KBM-7 (cell line): ENCODE measurements around the gene PCOLCE2.
"Not testable (repeated sequence)": the region's sequence is repeated elsewhere in the genome, so short reads cannot be mapped to it uniquely, and the experiment has no call there.

Source experiments
- DNase-seq: peaks from one replicate; pipeline ENCODE4 v3.0.0-alpha.2; 2015
- in situ Hi-C: fragments of 300-500 bp; cut with MboI; formaldehyde crosslinking; loops from 2 replicates; pipeline ENCODE4 v1.14.3; 2020; ENCODE audit warnings: low sequenced_read_pairs, low pct_unique_long_range_greater_than_20kb, mixed read lengths

Gene PCOLCE2

DNA sequence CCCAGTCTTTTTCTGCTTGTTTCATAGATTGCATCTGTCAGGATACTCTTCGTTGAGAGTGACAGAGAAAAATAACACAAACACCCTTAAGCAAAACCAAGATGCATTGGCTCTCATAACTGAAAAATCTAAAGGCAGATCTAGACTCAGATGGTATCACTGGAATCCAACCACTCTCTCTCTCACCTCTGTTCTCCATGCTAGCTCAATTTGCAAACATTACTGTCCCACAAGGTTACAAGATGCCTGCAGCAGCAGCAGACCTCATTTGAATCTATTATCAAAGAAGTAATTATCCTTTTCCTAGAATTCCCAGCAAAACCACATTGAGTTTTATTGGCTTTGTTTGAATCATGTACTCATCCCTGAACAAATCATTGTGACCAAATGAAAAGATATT, 19.1 kb upstream of the PCOLCE2 start:
- in situ Hi-C loops = loop anchor here (25.0 kb wide), 1 partner anchor 321 kb away; the partner anchor contains the start of genes ATR and PLS1
- no peak for DNase-seq

DNA sequence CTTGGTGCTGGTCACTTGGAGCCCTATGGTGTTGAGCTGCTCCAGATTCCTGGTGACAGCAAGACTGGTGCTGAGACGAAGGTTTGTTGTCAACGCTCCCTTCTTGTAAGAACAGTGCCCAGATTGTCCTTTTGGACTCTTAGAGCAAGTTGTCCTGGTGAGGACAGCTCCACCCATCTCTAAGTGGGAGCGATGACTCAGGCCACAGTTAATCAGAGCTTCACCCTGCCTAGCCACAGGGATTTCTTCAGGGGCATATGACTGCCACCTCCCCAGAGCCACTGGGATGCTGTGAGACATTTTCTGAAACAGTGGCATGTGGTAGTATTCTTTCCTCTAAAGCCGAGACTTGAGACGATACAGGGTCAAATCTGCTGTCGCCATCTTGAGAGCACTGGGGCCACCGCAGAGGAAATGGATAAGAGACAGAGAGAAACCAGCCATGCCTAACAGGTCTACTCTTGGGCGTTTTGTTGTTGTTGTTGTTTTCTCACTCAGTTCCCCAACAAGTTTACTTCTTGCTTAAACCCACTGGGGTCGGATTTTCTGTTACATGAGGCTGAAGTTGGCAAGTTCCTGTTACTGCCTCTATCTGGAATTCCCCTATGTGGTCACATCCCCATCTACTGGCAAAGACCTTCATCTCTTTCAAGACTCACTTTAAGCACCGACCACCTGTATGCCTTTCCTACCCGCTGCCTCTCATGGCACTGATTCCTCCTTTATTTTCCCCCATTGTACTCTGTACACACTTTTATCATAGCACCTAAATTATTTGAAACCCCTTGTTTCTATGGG, 16.0 kb upstream of the PCOLCE2 start:
- peak; percentile 70 for DNase-seq
- in situ Hi-C loops = loop anchor here (25.0 kb wide), 1 partner anchor 318 kb away; the partner anchor contains the start of genes ATR and PLS1

DNA sequence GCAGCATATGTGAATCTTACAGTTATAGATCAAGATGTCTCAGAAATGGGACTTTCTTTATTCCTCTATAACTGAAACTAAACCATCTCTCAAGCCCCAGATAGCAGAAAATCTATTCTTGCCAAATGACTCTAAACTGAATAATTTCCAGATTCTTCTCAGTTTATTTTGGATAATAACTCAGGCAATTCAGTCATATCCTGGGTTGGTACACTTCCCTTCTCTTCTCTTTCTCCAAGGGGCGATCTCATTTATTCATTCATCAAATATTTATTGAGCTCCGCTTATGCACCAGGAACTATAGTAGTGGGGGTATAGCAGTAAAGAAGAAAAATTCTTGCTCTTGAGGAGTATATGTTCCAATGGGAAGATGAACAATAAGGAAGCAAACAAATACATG, 13.5 kb upstream of the PCOLCE2 start:
- no peak for DNase-seq
- in situ Hi-C loops = loop anchor here (25.0 kb wide), 1 partner anchor 315 kb away; the partner anchor contains the start of genes ATR and PLS1

DNA sequence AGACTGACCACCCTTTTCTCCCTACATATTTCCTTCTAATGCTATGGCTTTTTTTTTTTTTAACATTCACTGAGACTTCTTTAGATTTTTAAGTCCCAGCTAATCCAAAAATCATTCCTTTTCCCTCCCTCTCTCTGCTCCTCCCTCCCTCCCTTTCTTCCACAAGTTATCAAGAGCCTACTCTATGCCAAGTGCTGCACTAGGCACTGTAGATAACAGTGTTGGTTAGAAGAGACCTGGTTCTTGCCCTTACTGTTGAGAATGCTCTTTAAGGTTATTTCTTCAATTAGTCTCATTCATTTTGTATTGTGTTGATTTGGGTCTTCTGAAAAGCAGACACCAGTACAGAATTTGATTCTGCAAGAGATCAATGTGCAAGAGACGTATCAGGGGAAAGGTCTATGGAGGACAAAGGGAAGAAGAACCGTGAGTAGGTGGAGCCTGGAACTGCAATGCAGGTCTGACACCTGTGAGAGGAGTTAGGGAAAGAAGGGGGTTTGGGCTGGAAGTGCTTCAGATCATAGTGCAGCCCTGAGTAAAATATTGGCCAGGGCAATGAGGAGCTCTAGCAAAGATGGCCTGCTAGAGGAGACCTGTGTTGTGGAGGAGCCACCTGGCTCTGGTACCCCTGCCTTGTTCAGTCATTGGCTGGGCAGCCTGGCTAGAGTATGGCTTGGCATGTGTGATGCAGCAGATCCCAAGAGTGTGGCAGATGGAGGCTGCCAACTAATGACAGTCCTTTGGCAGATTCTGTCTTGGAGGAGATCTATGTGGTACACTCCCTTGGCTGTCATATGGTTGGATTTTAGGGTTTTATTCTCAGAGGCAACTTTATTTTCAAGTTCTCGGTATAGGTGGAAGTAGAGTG, 9.7 kb upstream of the PCOLCE2 start:
- in situ Hi-C loops = no loop called here
- no peak for DNase-seq

DNA sequence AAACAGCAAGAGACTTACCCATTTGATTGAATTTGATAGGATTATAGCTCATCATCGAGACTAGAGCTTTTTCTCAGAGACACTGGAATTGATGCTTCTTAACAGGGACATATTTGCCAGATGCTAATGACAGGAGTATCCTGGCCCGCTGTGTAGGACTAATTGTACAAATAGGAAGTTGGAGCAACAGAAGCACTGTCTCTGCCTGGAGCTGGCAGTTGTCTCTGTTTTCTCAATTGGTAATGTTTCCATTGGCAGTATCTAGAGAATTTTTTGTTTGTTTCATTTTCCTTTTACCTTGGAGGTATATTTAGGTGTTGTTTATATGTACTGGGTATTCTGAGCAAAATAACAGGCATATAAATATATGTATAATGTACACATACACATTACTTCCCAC, 8.9 kb upstream of the PCOLCE2 start:
- in situ Hi-C loops = no loop called here
- DNase-seq = no peak

DNA sequence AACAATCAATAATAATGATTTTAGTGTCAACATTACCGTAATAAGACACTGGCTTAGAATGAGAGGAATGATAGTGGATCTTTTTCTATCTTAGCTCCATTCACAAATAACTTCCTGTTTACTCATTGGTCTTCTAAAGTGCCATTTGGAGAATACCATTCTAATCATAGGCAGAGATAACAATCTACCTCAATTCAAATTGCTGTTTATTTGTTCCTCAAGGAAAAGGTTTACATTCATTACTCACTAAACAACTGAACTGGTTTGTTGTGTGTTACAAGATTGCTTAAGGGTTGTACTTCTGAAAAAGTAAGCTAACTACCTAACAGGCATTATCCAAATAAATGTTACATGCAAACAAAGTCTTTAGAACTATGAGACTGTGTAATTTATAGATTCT, 8.1 kb upstream of the PCOLCE2 start:
- in situ Hi-C loops = no loop called here
- DNase-seq = no peak

DNA sequence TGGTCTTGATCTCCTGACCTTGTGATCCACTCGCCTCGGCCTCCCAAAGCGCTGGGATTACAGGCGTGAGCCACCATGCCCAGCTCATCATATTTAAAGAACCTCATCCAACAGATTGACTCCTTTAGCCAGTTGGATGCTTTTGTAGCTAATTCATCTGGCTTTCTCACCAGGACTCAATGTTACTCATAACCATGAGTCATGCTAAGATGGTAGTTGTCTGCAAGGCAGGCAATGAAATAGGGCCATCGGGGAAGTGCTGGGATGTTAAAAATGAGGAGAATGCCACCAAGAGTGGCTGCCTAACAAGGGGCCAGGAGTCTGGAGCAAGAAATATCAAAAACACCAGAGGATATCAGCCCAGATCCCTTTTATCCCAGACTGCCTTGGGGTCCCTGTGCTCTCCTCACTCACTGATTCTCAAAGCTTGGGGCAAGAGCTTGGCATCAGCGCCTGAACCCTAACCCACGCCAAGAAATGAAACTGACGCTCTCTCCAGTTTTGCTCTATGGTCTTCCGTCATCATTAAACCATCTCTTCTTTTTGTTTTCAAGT, 7.4 kb upstream of the PCOLCE2 start:
- no peak for DNase-seq
- in situ Hi-C loops = no loop called here

DNA sequence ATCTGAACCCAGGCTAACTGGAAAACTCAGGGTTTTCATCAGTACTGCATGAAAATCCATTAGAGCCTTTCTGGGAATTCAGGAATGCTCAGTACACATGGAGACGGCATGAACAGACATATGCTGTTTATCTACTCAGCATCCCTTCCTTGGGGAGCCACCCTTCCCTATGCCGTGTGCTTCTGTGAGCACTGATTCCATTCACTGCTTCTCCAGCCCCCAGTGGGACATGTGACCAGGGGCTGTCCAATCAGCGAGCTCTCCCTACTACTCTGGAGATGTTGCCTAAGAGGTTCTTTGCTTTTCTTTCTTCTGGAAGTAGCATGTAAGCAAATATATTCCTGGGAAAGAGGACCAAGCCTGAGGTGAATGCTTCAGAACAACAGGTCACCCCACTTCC, 5.6 kb upstream of the PCOLCE2 start:
- in situ Hi-C loops = no loop called here
- no peak for DNase-seq

DNA sequence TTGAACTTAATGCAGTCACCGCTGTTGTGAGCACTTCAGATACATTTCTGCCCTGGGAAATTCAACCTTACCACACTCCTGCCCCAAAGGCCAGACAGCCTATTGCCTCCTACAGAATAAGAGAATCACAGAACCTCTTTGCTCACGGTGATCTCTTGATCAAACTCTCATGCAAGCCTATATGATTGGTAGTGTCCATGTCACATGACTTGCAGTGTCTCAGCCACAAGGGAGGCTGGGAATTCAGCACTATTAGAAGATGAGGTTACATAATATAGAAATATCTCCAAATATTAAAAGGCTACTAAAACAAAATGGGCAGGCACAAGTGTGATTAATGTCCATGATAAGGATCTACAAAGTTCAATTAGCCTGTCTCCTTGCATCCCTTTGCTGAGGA, 3.8 kb upstream of the PCOLCE2 start:
- in situ Hi-C loops = no loop called here
- no peak for DNase-seq

DNA sequence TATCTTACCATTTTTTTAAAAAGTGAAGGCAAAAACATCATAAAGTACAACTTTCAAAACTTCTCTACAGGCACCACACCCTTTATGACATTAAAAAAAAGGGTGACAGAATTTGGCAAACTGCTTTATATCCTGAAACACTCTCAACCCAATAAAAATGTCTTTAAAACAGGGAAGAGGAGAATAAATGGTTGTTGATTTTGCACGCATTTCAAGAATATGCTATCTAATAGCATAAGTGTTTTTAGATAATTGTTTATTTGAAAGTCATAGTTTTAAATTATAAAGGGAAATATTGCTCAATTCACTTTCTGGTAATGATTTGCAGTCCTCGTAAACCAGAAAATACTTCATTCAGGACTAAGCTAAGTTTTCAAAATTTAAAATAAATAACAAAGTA, 1.7 kb upstream of the PCOLCE2 start:
- in situ Hi-C loops = no loop called here

DNA sequence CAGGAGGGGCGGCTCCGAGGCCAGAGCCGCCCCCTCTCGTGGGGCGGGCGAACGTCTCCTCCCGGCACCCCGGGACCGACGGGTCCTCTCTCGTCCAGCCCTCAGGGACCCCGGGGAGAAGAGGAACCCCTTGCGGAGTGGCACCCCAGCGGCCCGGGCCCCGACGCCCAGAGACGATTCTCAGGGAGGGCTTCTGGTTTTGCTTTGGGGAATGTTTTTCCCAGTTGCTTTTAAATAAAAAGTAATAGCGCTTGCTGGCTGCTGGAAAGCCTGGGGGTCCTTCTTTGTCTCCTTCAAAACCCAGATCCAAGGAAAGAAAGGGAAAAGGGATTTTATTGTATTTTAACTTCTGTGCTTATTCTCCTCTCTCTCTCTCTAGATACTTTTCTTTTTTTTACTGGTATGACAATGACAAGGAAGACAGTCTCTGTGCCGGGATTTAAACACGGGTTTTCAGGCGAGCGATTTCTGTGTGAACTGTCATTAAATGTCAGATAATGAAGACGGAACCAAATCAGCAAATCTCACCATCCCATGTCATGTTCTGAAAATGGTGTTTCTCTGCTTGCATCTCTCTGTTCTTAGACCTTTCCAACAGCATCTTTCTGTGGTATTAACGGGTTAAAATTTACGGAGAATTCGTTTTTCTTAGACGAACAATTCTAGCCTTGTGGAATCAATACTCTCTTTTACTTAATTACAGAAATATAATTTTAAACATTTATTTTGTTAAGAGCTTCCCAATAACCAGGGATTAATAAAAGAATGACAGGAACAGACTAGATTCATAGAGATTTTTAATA, 530 bp upstream of the PCOLCE2 start:
- in situ Hi-C loops = no loop called here
- no peak for DNase-seq

More for the DNA sequence above, 1.7 kb upstream of the PCOLCE2 start:
- DNase-seq = no peak

DNA sequence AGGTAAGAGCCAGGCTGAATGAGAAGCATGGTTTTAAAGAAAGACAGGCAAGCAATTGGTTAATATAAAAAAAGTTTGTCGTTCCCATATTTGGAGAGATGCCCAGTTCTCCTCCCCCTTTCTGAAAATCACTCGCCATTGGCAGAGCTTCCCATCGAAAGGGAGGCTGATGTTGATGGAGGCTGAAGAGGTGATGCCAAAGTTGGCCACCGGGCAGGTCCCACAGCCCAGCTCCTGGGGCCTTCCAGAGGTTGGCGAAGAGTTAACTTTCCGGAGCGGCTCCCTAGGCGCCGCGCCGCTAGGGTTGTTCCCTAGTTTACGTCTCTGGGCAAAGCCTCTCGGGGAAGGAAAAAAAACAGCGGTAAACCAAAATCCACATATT, 793 bp downstream of the PCOLCE2 start:
- in situ Hi-C loops = no loop called here
- DNase-seq = peak; percentile 82

DNA sequence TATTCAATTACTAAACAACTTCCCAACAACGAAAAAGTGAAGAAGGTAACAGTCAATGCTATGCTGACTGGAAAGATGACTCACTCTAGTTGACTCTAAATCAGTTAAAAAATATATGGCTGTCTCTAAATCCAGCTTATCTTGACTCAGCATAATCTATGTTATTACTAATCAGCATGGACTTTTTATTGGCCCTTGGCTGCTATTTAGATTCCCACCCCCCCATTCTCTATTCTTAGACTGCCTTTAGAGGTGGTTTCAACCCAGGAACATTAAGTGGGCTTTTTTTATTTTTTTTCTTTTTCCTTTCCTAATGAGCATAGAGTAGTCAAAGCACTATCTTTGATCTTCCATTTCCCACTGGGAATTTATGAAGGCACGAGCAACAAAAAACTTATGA, 1.9 kb downstream of the PCOLCE2 start:
- in situ Hi-C loops = no loop called here
- no peak for DNase-seq

DNA sequence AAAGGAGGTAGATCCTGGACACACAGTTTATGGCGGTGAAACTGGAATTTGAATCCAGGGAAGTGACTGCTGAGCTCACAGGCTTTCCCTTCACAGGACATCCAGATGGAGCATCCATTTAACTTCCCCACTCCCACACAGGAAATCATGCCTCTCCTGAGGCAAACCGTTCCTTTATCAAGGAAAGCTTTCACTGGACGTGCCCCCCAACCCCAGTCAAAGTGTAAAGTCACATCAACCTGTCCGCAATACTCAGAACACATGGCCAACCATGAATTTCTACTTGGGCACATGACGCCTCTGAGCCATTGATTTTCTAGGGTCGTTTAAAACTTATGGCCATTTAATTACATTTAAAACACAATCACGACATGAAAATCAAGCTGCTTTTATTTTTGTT, 2.9 kb downstream of the PCOLCE2 start:
- no peak for DNase-seq
- in situ Hi-C loops = no loop called here

DNA sequence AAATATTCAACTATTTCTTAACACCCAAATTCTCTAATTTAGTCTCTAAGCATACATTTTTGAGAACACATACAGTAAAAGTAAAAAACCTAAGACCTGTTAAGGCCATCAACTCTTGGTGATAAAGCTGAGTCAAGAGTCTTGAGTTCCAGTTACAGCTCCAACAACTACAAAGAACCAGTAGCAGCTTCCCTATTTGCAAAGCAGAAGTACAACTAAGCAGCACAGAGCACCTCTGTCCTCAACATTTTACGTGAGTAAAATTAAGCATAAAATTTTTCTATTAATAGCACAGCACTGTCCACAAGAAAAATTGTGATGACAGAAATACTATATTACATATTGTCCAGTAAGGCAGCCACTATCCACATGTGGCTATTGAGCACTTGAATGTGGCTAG, 4.4 kb downstream of the PCOLCE2 start:
- in situ Hi-C loops = no loop called here
- DNase-seq = no peak

DNA sequence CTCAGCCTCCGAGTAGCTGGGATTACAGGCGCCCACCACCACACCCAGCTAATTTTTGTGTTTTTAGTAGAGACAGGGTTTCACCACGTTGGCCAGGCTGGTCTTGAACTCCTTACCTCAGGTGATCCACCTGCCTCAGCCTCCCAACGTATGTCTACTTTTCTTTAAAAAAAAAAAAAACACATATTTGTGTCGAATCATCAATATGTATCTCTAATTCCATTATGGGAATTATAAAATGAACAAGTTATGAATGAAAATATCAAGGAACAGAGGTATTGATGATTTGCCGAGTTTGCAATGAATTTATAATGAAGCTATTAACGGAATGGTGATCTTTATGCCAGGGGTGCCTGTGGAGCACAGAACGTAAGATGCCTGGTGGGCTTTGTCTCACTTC, 5.3 kb downstream of the PCOLCE2 start:
- in situ Hi-C loops, DNase-seq: not testable (repeated sequence)

DNA sequence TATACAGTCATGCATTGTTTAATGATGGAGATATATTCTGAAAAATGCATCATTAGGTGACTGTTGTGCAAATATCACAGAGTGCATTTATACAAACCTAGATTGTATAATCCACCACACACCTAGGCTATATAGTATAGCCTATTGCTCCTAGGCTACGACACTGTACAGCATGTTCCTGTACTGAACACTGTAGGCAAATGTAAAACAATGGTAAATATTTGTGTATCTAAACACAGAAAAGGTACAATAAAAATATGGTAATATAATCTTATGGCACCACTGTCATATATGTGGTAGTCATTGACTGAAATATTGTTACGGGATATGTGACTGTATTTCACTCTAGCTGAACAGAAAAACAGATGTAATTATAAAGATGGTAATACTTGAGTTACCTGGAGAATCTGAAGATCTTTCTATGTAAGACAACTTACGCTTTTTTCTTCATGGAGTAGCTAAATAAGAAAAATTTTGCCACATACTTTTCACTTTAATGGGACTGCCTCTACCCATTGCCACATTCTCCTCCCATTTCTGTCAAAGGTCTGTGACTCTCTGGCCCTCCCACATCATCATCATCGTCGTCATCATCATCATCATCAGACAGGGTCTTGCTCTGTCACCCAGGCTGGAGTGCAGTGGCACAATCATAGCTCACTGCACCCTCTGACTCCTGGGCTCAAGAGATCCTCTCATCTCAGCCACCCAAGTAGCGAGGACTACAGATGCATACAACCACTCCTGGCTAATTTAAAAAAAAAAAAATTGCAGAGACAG, 7.2 kb downstream of the PCOLCE2 start:
- in situ Hi-C loops = no loop called here
- DNase-seq = no peak

DNA sequence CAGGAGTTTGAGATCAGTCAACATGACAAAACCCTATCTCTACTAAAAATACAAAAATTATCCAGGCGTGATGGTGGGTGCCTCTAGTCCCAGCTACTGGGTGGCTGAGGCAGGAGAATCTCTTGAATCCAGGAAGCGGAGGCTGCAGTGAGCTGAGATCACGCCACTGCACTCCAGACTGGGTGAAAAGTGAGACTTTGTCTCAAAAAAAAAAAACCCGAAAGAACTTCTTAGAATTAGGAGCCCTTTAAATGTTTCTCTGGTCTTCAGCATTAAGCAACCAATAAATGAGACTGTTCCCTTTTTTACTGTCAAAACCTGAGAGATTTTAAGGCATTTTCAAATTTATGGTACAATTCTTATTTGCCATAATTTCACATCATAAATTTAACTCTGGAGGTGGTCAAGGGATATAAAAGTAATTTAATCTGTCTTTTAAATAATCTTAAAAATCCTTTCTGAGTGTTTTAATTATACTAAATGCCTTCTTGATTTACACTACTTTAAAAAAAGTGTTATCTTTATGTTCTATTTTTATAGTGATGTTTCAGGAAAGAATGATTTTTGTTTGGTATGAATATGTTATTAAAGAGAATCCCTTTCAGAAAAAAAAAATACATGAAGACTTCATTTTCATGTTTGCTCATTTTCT, 10.1 kb downstream of the PCOLCE2 start:
- in situ Hi-C loops = no loop called here
- no peak for DNase-seq
